Transverse colon (tissue), 4 donors: ENCODE data around the gene MTCH2. TPM values are rescaled to one million over a fixed set of nuclear protein-coding genes. Genes with fewer than 3 reads are reported as not detected.

Experiments
- DNase-seq: peaks from one replicate; pipeline ENCODE4 v3.0.0-alpha.2; 2019
- H3K27ac ChIP-seq, 4 donors: fragments of 200-600 bp; sonication (generic); 2 replicates each; pipeline ENCODE4 v1.5.1; 2016 to 2018; ENCODE audit warnings: inconsistent platforms in 4 of 4
- H3K27me3 ChIP-seq: fragments of 200-600 bp; sonication (generic); 2 replicates; pipeline ENCODE4 v1.5.1; 2017; ENCODE audit warnings: inconsistent platforms
- H3K36me3 ChIP-seq, 4 donors: fragments of 200-600 bp; sonication (generic); 2 replicates each; pipeline ENCODE4 v1.5.1; 2017 to 2019; ENCODE audit warnings: inconsistent platforms in 4 of 4
- H3K4me1 ChIP-seq, 4 donors: fragments of 200-600 bp; sonication (generic); 2 replicates each; pipeline ENCODE4 v1.5.1; 2017 to 2020; ENCODE audit warnings: inconsistent platforms in 4 of 4
- H3K4me3 ChIP-seq, 4 donors: fragments of 200-600 bp; sonication (generic); 1 replicate in 1 of 4; 2 replicates in 3 of 4; pipeline versions ENCODE4 v1.5.1 to v1.6.1; 2017 to 2019; ENCODE audit warnings: inconsistent platforms in 4 of 4
- H3K9me3 ChIP-seq, 2 donors: fragments of 200-600 bp; sonication (generic); 2 replicates each; pipeline ENCODE4 v1.5.1; 2017 to 2019; ENCODE audit warnings: inconsistent platforms in 2 of 2
- EP300 ChIP-seq: sonication (generic); formaldehyde crosslinking; IDR thresholded peaks from one replicate; pipeline ENCODE4 v1.6.1; 2017; ENCODE audit warnings: antibody characterized with exemption, low read depth
- POLR2A ChIP-seq: fragments of 450-650 bp; IDR thresholded peaks from one replicate; pipeline ENCODE4 v1.6.1; 2016; ENCODE audit warnings: antibody characterized with exemption, mild to moderate bottlenecking, moderate library complexity
- POLR2AphosphoS5 ChIP-seq, 3 donors: sonication (generic); formaldehyde crosslinking; IDR thresholded peaks; one replicate each; pipeline ENCODE4 v1.6.1; 2016; ENCODE audit warnings: antibody characterized with exemption in 3 of 3
- WGBS, 2 donors: methylation state at CpG; one replicate each; pipeline ENCODE4 v1.1.5; 2018; ENCODE audit warnings: low coverage in 1 of 2; 5-methylcytosine and 5-hydroxymethylcytosine counted together
- in situ Hi-C, 4 donors: fragments of 200-750 bp; cut with MboI; loops; one replicate each; pipeline versions ENCODE4 v1.15.0 to v1.15.1; 2017; ENCODE audit warnings: low sequenced_read_pairs in 3 of 4, low pct_ligation_motif_present in 1 of 4, low pct_unique_long_range_greater_than_20kb in 1 of 4
- intact Hi-C: fragments of 100-400 bp; cut with DNase I; formaldehyde crosslinking; loops from one replicate; pipeline ENCODE4 v1.15.1; 2023; ENCODE audit warnings: low total_unique reads
- total RNA-seq, 4 donors: library from RNA; depleted of rRNA; stranded (reverse); fragments of >200 nt; gene quantifications; one replicate each; pipeline ENCODE4 v1.1.0, GENCODE V29; 2016
- TF ChIP-seq, protein P1 (sequence below), 5 experiments: fragments of 200-600 bp in 3 of 5; fragments of 450-650 bp in 2 of 5; sonication (generic) in 3 of 5; IDR thresholded peaks; 1 replicate in 2 of 5; 2 replicates in 3 of 5; pipeline ENCODE4 v1.5.1; 2016 to 2017; ENCODE audit warnings: antibody characterized with exemption in 5 of 5, inconsistent platforms in 3 of 5, mild to moderate bottlenecking in 2 of 5, moderate library complexity in 1 of 5

Gene MTCH2
- total RNA-seq, 4 donors from 2014 or later = 21.5 to 92.2 (median 61.0) TPM

DNA sequence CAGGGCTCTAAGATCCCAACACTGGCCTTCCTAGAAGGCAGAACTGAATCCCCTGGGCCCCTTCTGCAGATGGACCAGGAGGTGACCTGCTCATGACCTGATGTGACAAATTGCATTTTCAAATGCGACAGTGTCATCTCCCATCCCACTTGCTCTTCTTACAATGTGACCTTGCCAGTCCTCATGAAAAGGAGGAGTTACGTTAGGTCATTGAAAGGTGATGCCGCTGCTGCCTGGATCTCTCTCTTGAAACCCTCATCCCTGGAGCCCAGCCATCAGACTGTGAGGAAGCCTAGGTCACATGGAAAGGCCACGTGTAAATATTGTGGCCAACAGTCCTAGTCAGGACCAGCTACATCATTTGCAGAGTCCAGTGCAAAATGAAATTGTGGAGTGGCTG is 42.5 kb downstream of the MTCH2 start:
- in situ Hi-C loops (no loop called here), intact Hi-C loops (no loop called here)
- Histone ChIP-seq H3K27me3 (peaks cover 8% of the 10 kb centered on the region), H3K4me3 (no peak overlapping the region), H3K9me3 (no peaks in the 10 kb centered on the region), H3K27ac (no peak overlapping the region), H3K4me1 (no peaks in the 10 kb centered on the region), H3K36me3 (no peaks in the 10 kb centered on the region)
- DNase-seq = no peak
- TF ChIP-seq POLR2AphosphoS5 (IDR thresholded peaks at IDR 0.05) (no peak), EP300 (no peak)
- WGBS, 2 donors = 71% methylated on average over 4 of the region's 4 CpGs; no CpG with 5 or more reads in 1 of the 2 donors

DNA sequence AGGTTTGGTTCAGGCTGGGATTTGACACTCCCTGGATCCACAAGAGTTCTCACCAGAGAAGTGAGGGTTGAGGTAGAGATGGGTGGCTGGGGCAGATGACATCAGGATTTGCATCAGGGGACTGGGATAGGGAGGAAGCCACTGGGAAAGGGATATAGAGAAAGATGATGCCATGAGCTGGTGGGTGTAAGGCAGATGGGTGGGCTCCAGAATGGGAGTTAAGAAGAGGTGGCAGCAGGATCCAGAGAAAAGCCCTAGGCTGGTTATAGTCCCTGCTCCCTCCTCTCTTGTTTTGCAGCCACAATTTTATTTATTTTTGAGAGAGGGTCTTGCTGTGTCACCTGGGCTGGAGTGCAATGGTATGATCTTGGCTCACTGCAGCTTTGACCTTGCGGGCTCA is 46.4 kb downstream of the MTCH2 start:
- in situ Hi-C loops = no loop called here
- intact Hi-C loops = no loop called here

GRCh38 chr11:47595029-47595428 is 47.3 kb downstream of the MTCH2 start:
- TF ChIP-seq EP300 (no peak), POLR2A (no peak), POLR2AphosphoS5 (IDR thresholded peaks at IDR 0.05) (no peak)
- TF ChIP-seq, protein P1, sequence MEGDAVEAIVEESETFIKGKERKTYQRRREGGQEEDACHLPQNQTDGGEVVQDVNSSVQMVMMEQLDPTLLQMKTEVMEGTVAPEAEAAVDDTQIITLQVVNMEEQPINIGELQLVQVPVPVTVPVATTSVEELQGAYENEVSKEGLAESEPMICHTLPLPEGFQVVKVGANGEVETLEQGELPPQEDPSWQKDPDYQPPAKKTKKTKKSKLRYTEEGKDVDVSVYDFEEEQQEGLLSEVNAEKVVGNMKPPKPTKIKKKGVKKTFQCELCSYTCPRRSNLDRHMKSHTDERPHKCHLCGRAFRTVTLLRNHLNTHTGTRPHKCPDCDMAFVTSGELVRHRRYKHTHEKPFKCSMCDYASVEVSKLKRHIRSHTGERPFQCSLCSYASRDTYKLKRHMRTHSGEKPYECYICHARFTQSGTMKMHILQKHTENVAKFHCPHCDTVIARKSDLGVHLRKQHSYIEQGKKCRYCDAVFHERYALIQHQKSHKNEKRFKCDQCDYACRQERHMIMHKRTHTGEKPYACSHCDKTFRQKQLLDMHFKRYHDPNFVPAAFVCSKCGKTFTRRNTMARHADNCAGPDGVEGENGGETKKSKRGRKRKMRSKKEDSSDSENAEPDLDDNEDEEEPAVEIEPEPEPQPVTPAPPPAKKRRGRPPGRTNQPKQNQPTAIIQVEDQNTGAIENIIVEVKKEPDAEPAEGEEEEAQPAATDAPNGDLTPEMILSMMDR (IDR thresholded peaks at IDR 0.05) = no peak
- no peaks in the 10 kb centered on the region for H3K36me3 ChIP-seq
- H3K27ac ChIP-seq = no peak overlapping the region
- 60% methylated on average over 7 of the region's 7 CpGs; no CpG with 5 or more reads in 1 of the 2 donors for WGBS, 2 donors
- DNase-seq = no peak
- peaks cover 0 to 12% (median 8%) of the 10 kb centered on the region in 4 donors for H3K4me1 ChIP-seq
- H3K4me3 ChIP-seq = no peak overlapping the region
- intact Hi-C loops (no loop called here), in situ Hi-C loops (no loop called here)
- H3K9me3 ChIP-seq = no peaks in the 10 kb centered on the region
- peaks cover 52% of the 10 kb centered on the region for H3K27me3 ChIP-seq

More for the DNA sequence above, 46.4 kb downstream of the MTCH2 start:
- no peak overlapping the region for H3K4me3 ChIP-seq
- H3K27me3 ChIP-seq = peaks cover 44% of the 10 kb centered on the region
- 94% methylated on average over 1 of the region's 1 CpG; no CpG with 5 or more reads in 1 of the 2 donors for WGBS, 2 donors
- TF ChIP-seq POLR2AphosphoS5 (IDR thresholded peaks at IDR 0.05) (no peak), EP300 (no peak), POLR2A (no peak)
- TF ChIP-seq, protein P1 (IDR thresholded peaks at IDR 0.05) = no peak
- no peak overlapping the region for H3K27ac ChIP-seq
- no peak for DNase-seq
- no peaks in the 10 kb centered on the region for H3K36me3 ChIP-seq
- H3K9me3 ChIP-seq = no peaks in the 10 kb centered on the region
- peaks cover 0 to 12% (median 8%) of the 10 kb centered on the region in 4 donors for H3K4me1 ChIP-seq

DNA sequence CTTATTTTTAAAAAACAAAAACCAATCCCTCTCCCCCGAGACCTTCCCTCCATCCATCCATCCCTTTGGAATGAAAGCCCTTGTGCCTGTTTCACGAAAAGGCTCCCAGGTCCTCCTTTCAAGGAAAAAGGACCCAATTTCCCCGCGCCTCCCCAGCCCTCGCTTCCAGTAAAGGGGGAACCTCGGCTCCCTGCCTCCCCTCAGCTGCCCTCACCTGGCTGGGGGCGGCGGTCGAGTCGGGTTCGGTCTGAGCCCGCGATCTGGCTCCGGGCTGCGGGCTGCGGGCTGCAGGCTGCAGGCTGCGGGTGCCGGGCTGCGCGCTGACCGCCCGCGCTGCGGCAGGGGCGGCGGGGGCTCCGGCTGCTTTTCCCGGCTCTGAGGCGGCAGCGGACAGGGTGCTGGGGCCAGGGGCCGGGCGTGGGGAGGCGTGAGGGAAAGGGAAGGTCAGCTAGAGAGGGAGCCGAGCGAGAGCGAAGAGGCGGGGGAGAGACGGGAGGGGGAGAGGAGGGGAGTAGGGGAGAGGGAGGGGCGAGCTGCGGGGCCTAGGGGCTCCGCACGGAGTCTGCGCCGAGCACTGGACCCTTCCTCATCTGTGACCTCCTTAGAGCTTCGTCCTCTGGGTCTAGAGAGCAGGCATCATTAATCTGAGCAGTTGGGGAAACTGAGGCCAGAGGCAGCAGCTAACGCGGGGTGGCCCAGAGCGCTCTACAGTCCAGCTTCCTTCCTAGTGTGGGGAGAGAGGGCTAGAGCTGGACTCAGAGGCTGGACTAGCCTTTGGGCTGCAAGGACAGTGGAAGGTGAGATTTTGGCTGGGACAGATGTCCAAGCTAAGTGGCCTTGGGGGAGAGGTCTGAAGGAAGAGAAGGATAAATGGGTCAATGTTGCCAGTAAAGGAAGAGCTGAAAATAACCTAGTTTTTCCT is 48.2 kb downstream of the MTCH2 start, which contains the start of gene C1QTNF4:
C1QTNF4 (minus strand) TSS at position 478 of the 922 bp plus-strand sequence. CDS start 3,601 bp downstream, outside the sequence.
- Histone ChIP-seq H3K4me1 (peaks cover 0 to 19% (median 8%) of the 10 kb centered on the region in 4 donors), H3K36me3 (no peaks in the 10 kb centered on the region), H3K27ac (no peak within 1 kb of the TSS), H3K9me3 (no peaks in the 10 kb centered on the region), H3K4me3 (peak within 1 kb of the TSS in 2 of 4 donors; percentile 10 to 32), H3K27me3 (peaks cover 60% of the 10 kb centered on the region)
- TF ChIP-seq EP300 (no peak), POLR2AphosphoS5 (IDR thresholded peaks at IDR 0.05) (no peak), POLR2A (no peak)
- TF ChIP-seq, protein P1 (IDR thresholded peaks at IDR 0.05) = no peak
- DNase-seq = no peak
- in situ Hi-C loops (no loop called here), intact Hi-C loops (no loop called here)
- WGBS, 2 donors = 0 to 12% methylated on average over 2 to 39 of the region's 48 CpGs
